A549 treated with DMSO at 1 μM for 4 hours (cell line): Measurements from ENCODE around the gene TMED4. TPM values are rescaled to one million over a fixed set of nuclear protein-coding genes. Genes with fewer than 3 reads are reported as not detected.

Source experiments
- total RNA-seq: library from RNA; stranded (reverse); fragments of 200-300 nt; extraction: Qiagen RNA extraction; gene quantifications from 5 replicates; pipeline ENCODE4 v1.2.3, GENCODE V29; 2022; ENCODE audit warnings: low read depth

TMED4 gene
- 50.5 to 54.9 TPM (median 51.3 TPM) in 5 replicates for total RNA-seq

GRCh38 chr7:44581879-44582603 lies at the start of gene TMED4:
TMED4 (minus strand) TSS chr7:44582231; CDS start chr7:44582206, 25 bp downstream.

GRCh38 chr7:44606341-44607140 lies 24.5 kb upstream of the TMED4 start, which contains the start of gene OGDH:
OGDH (plus strand) TSS chr7:44606627; CDS start chr7:44624344, 17,717 bp downstream.

GRCh38 chr7:44573464-44574286 lies 8.4 kb downstream of the TMED4 start, which contains the start of gene DDX56:
DDX56 (minus strand) TSS chr7:44573908; CDS start chr7:44573895, 13 bp downstream.

GRCh38 chr7:44541028-44541869 lies 40.8 kb downstream of the TMED4 start, which contains the start of gene NPC1L1:
NPC1L1 (minus strand) TSS chr7:44541330; CDS start chr7:44541259, 71 bp downstream.

Other genes with a start within 250 kb of the TMED4 start
- gene NUDCD3, start 91.6 kb downstream of the TMED4 start, total RNA-seq = 46.0 to 60.4 TPM (median 56.1 TPM) in 5 replicates
- gene NPC1L1, start 40.9 kb downstream of the TMED4 start, total RNA-seq = 0.06 to 0.09 TPM (median 0.08 TPM) in 4 of 5 replicates, not detected in the other
- gene DDX56, start 8.3 kb downstream of the TMED4 start, total RNA-seq = 109 to 136 TPM (median 124 TPM) in 5 replicates
- gene OGDH, start 24.4 kb upstream of the TMED4 start, total RNA-seq = 25.9 to 34.0 TPM (median 30.9 TPM) in 5 replicates
- gene ZMIZ2, start 166.6 kb upstream of the TMED4 start, total RNA-seq = 24.2 to 40.3 TPM (median 36.7 TPM) in 5 replicates
- 4,827 to 5,540 TPM (median 5,124 TPM) in 5 replicates for gene PPIA, start 214.4 kb upstream of the TMED4 start, total RNA-seq